HL-60 (cell line): Measurements from ENCODE around the gene SUN5.

Experiments used
- DNase-seq, 2 experiments: peaks; one replicate each; pipeline ENCODE4 v3.0.0-alpha.2; 2010 to 2020; ENCODE audit warnings: low read depth in 1 of 2, low spot score in 1 of 2
- H3K27ac ChIP-seq: fragments of 250-450 bp; sonication (Bioruptor Pico); replicated peaks from 2 replicates; pipeline ENCODE4 v1.5.1; 2020; ENCODE audit warnings: mild to moderate bottlenecking, moderate library complexity
- H3K27me3 ChIP-seq: fragments of 250-450 bp; sonication (Bioruptor Pico); 2 replicates; pipeline ENCODE4 v1.5.1; 2021; ENCODE audit warnings: mild to moderate bottlenecking, moderate library complexity; ENCODE audit not compliant: insufficient read depth, poor library complexity, severe bottlenecking
- H3K4me3 ChIP-seq: replicated peaks from 2 replicates; pipeline ENCODE4 v1.5.1; 2011; ENCODE audit warnings: mild to moderate bottlenecking, control low read depth, low read length; ENCODE audit not compliant: insufficient read depth
- CTCF ChIP-seq: IDR thresholded peaks from one replicate; pipeline ENCODE4 v1.5.1; 2011; ENCODE audit warnings: low read length, control low read depth, inconsistent platforms; ENCODE audit not compliant: insufficient read depth
- GABPA ChIP-seq: IDR thresholded peaks from 2 replicates; pipeline ENCODE4 v1.6.1; 2012; ENCODE audit warnings: low read depth
- POLR2AphosphoS5 ChIP-seq: IDR thresholded peaks from 2 replicates; pipeline ENCODE4 v1.6.1; 2012; ENCODE audit warnings: low read depth
- REST ChIP-seq: IDR thresholded peaks from 2 replicates; pipeline ENCODE4 v1.6.1; 2012; ENCODE audit warnings: low read depth; ENCODE audit not compliant: insufficient replicate concordance
- SPI1 ChIP-seq: IDR thresholded peaks from 2 replicates; pipeline ENCODE4 v1.6.1; 2012; ENCODE audit warnings: low read depth, mild to moderate bottlenecking, borderline replicate concordance

The SUN5 gene

GRCh38 chr20:32960222-32960518, 44.1 kb downstream of the SUN5 start:
- no peak overlapping the region for H3K4me3 ChIP-seq
- no peaks in the 10 kb centered on the region for H3K27me3 ChIP-seq
- H3K27ac ChIP-seq = no peak overlapping the region
- TF ChIP-seq REST (no peak), SPI1 (no peak), CTCF (no peak), GABPA (no peak), POLR2AphosphoS5 (no peak)
- DNase-seq = no peak

- no peak overlapping the region for H3K27ac ChIP-seq
- TF ChIP-seq CTCF (no peak), REST (no peak), GABPA (no peak), SPI1 (no peak), POLR2AphosphoS5 (no peak)
- no peaks in the 10 kb centered on the region for H3K27me3 ChIP-seq
- no peak for DNase-seq
- no peak overlapping the region for H3K4me3 ChIP-seq
These were observed 44.6 kb downstream of the SUN5 start for GRCh38 chr20:32959351-32960221.

- H3K4me3 ChIP-seq = no peak overlapping the region
- DNase-seq = no peak
- no peaks in the 10 kb centered on the region for H3K27me3 ChIP-seq
- TF ChIP-seq SPI1 (no peak), CTCF (no peak), REST (no peak), POLR2AphosphoS5 (no peak), GABPA (no peak)
- no peak overlapping the region for H3K27ac ChIP-seq
These were observed 45.7 kb downstream of the SUN5 start for GRCh38 chr20:32958574-32958973.
